LNCaP clone FGC (cell line): ENCODE measurements around the gene CCDC186.

Experiments used
- DNase-seq: peaks from one replicate; pipeline ENCODE4 v3.0.0-alpha.2; 2011; ENCODE audit warnings: low read depth
- H3K4me3 ChIP-seq: 2 replicates; pipeline ENCODE4 v1.5.1; 2011; ENCODE audit warnings: mild to moderate bottlenecking, low read depth, low read length, control low read depth
- TF ChIP-seq, protein P1 (sequence below): IDR thresholded peaks from 2 replicates; pipeline ENCODE4 v1.5.1; 2012; ENCODE audit warnings: mild to moderate bottlenecking; ENCODE audit not compliant: control insufficient read depth, insufficient read depth; ENCODE audit errors: extremely low read depth

Gene CCDC186

DNA sequence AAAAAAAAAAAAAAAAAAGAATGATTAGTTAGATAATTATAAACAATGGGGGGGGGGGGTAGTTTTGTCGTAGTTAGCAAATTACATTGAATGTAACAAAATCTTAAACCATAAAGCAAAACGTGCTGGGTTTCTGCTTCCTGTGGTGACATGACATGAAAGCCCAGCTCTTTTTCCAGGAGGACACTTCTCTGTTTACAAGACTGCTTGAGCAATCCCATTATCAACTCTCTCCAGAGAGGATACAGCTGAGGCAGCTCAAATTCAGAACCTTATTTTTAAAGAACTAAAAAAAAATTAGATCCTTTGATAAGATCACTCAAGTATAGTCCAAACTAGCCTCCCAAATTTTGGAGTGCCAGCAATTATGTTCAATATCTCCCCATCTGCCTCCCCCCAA lies 71.7 kb downstream of the CCDC186 start:
- no peak overlapping the region for H3K4me3 ChIP-seq
- DNase-seq: no peak
- TF ChIP-seq, protein P1, sequence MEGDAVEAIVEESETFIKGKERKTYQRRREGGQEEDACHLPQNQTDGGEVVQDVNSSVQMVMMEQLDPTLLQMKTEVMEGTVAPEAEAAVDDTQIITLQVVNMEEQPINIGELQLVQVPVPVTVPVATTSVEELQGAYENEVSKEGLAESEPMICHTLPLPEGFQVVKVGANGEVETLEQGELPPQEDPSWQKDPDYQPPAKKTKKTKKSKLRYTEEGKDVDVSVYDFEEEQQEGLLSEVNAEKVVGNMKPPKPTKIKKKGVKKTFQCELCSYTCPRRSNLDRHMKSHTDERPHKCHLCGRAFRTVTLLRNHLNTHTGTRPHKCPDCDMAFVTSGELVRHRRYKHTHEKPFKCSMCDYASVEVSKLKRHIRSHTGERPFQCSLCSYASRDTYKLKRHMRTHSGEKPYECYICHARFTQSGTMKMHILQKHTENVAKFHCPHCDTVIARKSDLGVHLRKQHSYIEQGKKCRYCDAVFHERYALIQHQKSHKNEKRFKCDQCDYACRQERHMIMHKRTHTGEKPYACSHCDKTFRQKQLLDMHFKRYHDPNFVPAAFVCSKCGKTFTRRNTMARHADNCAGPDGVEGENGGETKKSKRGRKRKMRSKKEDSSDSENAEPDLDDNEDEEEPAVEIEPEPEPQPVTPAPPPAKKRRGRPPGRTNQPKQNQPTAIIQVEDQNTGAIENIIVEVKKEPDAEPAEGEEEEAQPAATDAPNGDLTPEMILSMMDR: no peak

DNA sequence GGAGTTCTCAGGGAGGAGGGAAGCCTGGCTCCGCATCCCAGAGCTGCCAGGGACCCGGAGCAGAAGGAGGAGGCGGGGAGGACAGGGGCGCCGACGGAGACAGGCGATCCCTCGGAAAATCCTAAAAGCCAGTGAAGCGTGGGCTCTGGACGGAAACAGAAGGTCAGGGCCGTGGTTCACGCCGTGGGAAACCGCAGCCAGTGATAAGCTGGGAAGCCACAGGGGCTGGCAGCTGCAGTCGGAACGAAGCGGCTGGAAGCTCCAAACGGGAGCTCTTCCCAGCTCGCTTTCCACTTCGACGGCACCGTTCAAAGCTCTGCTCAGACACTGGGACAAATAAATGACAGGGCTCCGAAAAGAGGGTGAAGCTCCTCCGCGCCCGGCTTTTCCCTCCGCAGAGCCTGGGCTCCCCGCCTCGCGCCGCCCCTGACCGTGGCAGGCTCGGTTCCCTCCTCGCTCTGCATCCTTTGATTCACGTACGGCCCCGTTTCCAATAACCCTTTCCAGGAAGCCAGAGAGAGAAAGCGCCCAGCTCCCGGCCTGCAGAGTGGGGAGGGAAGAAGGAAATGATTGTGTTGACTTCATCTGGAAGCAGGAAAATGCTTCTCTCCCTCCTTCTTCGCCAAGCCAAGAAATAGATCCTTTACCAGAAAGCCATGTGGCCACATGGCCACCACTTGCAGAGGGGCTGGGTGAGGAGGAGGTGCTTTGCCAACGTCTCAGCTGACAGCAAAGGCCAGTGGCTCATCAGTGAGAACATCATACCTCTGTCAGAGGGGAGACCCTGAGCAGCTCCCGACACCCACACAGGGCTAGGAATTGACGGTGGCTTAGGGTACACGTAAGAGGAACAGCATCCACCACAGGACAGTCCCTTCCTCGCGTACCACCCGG lies 72.9 kb downstream of the CCDC186 start:
- H3K4me3 ChIP-seq: no peak overlapping the region
- DNase-seq: no peak
- TF ChIP-seq, protein P1: no peak

DNA sequence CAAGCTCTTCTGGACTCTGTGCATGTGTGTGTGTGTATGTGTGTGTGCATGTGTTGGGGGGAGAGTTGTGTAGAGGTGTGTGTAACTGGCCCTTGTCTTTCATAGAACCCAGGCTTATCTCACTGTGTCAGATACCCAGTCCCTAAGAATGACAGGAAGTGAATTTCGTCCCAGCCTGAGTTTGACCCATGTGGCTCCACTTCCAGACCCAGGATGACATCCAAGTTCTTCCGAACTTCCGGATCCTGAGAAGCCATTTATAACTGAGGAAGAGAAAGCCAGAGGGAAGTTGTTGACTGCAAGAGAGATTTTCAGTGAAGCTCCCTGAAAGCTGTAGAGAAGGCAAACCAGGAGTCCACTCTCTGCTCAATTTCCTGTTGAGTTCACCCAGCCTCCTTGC lies 77.1 kb downstream of the CCDC186 start:
- no peak for DNase-seq
- TF ChIP-seq, protein P1: no peak

DNA sequence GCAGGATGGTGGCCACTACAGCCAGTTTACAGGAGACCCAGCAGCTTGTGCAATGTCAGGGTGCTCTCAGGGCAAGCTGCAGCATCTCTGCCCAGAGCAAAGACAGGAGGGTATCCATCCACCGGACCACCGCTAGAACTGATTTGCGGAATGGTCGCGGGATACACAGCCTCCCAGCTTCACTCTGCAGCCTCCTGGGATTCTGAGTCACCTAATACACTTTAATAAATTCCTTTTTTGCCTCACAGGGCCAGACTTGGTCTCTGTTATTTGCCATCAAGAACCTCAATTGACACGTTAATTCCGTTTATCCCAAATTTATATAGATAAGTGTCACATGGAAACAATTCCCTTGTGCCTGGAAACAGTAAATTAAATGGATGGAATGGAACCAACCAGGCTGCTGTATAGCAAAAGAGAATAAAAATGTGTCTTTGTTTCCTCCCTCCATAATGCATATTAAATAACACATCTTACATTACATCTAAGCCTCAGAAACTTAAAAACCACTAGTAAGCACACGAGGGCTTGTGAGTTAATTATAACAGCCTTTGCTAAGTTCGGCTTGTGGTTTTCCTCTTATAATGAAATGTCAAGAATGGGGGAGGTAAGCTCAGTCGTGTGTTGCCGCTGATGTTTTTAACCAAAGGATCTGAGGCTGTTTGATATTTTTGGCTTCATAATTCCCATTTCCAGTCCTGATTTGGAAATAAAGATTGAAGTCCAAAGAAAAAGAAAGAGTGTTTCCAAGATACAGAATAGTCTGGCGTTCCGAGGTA lies 78.3 kb downstream of the CCDC186 start:
- no peak for DNase-seq
- TF ChIP-seq, protein P1: no peak
- no peak overlapping the region for H3K4me3 ChIP-seq

More for the DNA sequence above, 77.1 kb downstream of the CCDC186 start:
- H3K4me3 ChIP-seq: no peak overlapping the region

DNA sequence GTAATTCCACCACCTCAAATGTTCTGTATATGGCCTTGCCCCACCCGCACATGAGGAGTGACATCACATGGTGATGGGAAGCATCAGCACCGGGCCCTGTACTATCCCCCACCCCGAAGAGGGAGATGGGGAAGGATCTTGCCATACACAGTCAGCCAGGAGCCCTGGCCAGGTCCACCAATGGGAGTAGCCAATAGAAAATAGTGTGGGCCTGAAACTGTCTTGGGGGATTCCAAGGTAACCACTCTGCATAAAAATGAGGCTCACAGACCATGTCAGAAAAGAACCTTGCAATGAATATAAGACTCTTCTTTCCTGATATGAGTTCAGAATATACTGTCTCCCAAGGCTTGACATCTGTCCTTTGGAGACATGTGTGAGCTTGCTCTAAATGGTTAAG lies 79.2 kb downstream of the CCDC186 start:
- no peak for DNase-seq
- TF ChIP-seq, protein P1: no peak
- H3K4me3 ChIP-seq: no peak overlapping the region

DNA sequence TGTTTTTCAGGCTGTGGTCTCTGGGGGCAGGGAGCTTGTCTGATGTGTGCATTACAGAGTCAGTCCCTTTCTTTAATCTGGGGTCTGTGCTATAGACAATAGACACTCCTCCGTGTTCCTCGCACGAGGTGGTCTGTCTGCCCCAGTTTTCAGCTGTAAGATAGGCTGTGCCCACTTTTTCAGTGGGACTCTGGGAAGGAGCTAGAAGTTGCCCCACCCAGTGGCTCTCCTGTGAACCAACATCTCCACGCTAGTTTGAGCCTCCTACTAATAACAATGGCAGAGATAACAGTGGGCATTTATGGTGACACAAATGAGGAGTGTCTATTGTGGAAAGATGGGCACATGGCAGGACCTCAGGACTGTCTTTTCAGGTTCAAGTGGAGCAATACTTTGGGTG lies 86.3 kb downstream of the CCDC186 start:
- TF ChIP-seq, protein P1: no peak
- DNase-seq: no peak
- no peak overlapping the region for H3K4me3 ChIP-seq

DNA sequence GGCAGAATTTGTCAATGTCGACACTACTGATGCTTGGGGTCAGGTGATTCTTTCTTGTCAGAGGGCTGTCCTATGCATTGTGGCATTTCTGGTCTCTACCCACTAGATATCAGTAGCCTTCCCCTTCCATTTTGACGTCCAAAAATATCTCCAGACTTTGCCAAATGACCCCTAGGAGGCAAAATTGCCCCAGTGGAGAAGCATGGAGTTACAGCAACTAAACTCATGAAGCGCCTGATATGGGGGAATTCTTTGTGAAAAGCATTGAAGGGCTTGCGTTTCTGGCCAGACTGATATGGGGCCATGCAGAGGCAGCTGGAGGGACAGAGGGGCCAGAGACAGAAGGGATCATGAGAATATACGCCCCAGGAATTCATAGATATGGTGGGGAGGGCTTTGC lies 86.7 kb downstream of the CCDC186 start:
- TF ChIP-seq, protein P1: no peak
- DNase-seq: no peak
- no peak overlapping the region for H3K4me3 ChIP-seq
